HG03378 (cell line): ENCODE measurements around the gene CRB2.

Source experiments
- ATAC-seq: cut with Tn5 transposase; IDR thresholded peaks from one replicate; pipeline ENCODE4 v1.9.1; 2021; ENCODE audit warnings: mild to moderate bottlenecking, moderate library complexity; ENCODE audit not compliant: unreplicated experiment

CRB2 gene

GRCh38 chr9:123419091-123419490, 63.1 kb downstream of the CRB2 start:
- no peak for ATAC-seq

GRCh38 chr9:123419721-123420591, 64.0 kb downstream of the CRB2 start:
- ATAC-seq: no peak

GRCh38 chr9:123420592-123421111, 64.7 kb downstream of the CRB2 start:
- no peak for ATAC-seq

- ATAC-seq: no peak
Measured at GRCh38 chr9:123421186-123421585, 65.2 kb downstream of the CRB2 start.

- no peak for ATAC-seq
Measured at GRCh38 chr9:123421801-123422455, 65.9 kb downstream of the CRB2 start.

GRCh38 chr9:123422635-123423310, 66.8 kb downstream of the CRB2 start:
- no peak for ATAC-seq

GRCh38 chr9:123423311-123423640, 67.3 kb downstream of the CRB2 start:
- ATAC-seq: no peak

- no peak for ATAC-seq
Measured at GRCh38 chr9:123424131-123424530, 68.1 kb downstream of the CRB2 start.

GRCh38 chr9:123424552-123425225, 68.7 kb downstream of the CRB2 start:
- no peak for ATAC-seq

- no peak for ATAC-seq
Measured at GRCh38 chr9:123425261-123425821, 69.3 kb downstream of the CRB2 start.

- ATAC-seq: no peak
Measured at GRCh38 chr9:123425836-123426365, 69.9 kb downstream of the CRB2 start.

GRCh38 chr9:123426406-123426805, 70.4 kb downstream of the CRB2 start:
- peak; percentile 72 for ATAC-seq
